Gastrocnemius medialis (tissue), 4 donors: ENCODE data around the gene GIMAP1. TPM values are rescaled to one million over a fixed set of nuclear protein-coding genes. Genes with fewer than 3 reads are reported as not detected.

ENCODE experiments used
- ATAC-seq, 2 donors: fragments of 150-250 bp; one replicate each; pipeline ENCODE4 v1.9.1; 2016
- DNase-seq, 2 donors: peaks; one replicate each; pipeline ENCODE4 v3.0.0-alpha.2; 2019
- H3K27ac ChIP-seq, 4 donors: fragments of 200-600 bp; sonication (generic); 1 replicate in 1 of 4; 2 replicates in 3 of 4; pipeline ENCODE4 v1.5.1; 2016 to 2018; ENCODE audit warnings: mild to moderate bottlenecking in 2 of 4, moderate library complexity in 1 of 4
- H3K27me3 ChIP-seq, 3 donors: fragments of 200-600 bp; sonication (generic) in 2 of 3; 1 replicate in 1 of 3; 2 replicates in 2 of 3; pipeline versions ENCODE4 v1.5.1 to v1.6.0; 2016 to 2019; ENCODE audit warnings: mild to moderate bottlenecking in 1 of 3, moderate library complexity in 1 of 3
- H3K36me3 ChIP-seq, 2 donors: fragments of 200-600 bp; sonication (generic) in 1 of 2; one replicate each; pipeline ENCODE4 v1.5.1; 2017 to 2018
- H3K4me1 ChIP-seq, 2 donors: fragments of 200-600 bp; sonication (generic) in 1 of 2; one replicate each; pipeline ENCODE4 v1.5.1; 2016 to 2017; ENCODE audit warnings: mild to moderate bottlenecking in 2 of 2
- H3K4me3 ChIP-seq, 4 donors: fragments of 200-600 bp; sonication (generic) in 3 of 4; 1 replicate in 1 of 4; 2 replicates in 3 of 4; pipeline ENCODE4 v1.5.1; 2016 to 2019; ENCODE audit warnings: mild to moderate bottlenecking in 2 of 4
- H3K9me3 ChIP-seq, 3 donors: fragments of 200-600 bp; sonication (generic) in 2 of 3; 1 replicate in 1 of 3; 2 replicates in 2 of 3; pipeline ENCODE4 v1.5.1; 2016 to 2019
- CTCF ChIP-seq, 5 experiments: fragments of 450-650 bp in 3 of 5; fragments of 200-600 bp in 2 of 5; sonication (generic) in 2 of 5; IDR thresholded peaks in 4 of 5; conservative IDR thresholded peaks in 1 of 5; 1 replicate in 4 of 5; 2 replicates in 1 of 5; pipeline ENCODE4 v1.5.1; 2016 to 2019; ENCODE audit warnings: antibody characterized with exemption in 5 of 5, mild to moderate bottlenecking in 3 of 5, moderate library complexity in 3 of 5
- POLR2A ChIP-seq, 2 donors: fragments of 450-650 bp; IDR thresholded peaks; one replicate each; pipeline ENCODE4 v1.6.1; 2017; ENCODE audit warnings: antibody characterized with exemption in 2 of 2, mild to moderate bottlenecking in 2 of 2, moderate library complexity in 2 of 2
- in situ Hi-C, 4 donors: fragments of 200-750 bp; cut with MboI; loops; one replicate each; pipeline versions ENCODE4 v1.15.0 to v1.8.0; 2017; ENCODE audit warnings: low sequenced_read_pairs in 4 of 4
- intact Hi-C: fragments of 100-400 bp; cut with DNase I; formaldehyde crosslinking; loops from one replicate; pipeline ENCODE4 v1.15.1; 2023; ENCODE audit warnings: low total_unique reads
- total RNA-seq, 4 donors: library from RNA; depleted of rRNA; stranded (reverse); fragments of >200 nt; gene quantifications; one replicate each; pipeline versions ENCODE4 v1.1.0 to v1.2.3, GENCODE V29; 2016

GIMAP1 gene
- total RNA-seq, 4 donors from 2014 or later: 4.1 to 7.8 (median 4.9) TPM

GRCh38 chr7:150717814-150718420, 1.5 kb downstream of the GIMAP1 start:
- H3K4me1 ChIP-seq: no peaks in the 10 kb centered on the region
- peak overlapping the region; percentile 66 to 76 (median 72) for H3K27ac ChIP-seq
- H3K36me3 ChIP-seq: no peaks in the 10 kb centered on the region
- in situ Hi-C loops (no loop called here), intact Hi-C loops (loop anchor here (5.0 kb wide), 1 partner anchor 86 kb away; the partner anchor contains the start of gene GIMAP6)
- TF ChIP-seq POLR2A (IDR thresholded peaks at IDR 0.05) (no peak), CTCF (IDR thresholded peaks at IDR 0.05 in 4 of 5, conservative IDR thresholded peaks at IDR 0.05 in 1 of 5) (no peak)
- no peaks in the 10 kb centered on the region for H3K9me3 ChIP-seq
- no peak for DNase-seq
- no peaks in the 10 kb centered on the region for H3K27me3 ChIP-seq
- peak overlapping the region; percentile 34 to 57 (median 49) for H3K4me3 ChIP-seq
- no peak for ATAC-seq

GRCh38 chr7:150719436-150719835, 3.0 kb downstream of the GIMAP1 start:
- intact Hi-C loops (loop anchor here (5.0 kb wide), 1 partner anchor 87 kb away; the partner anchor contains the start of gene GIMAP6), in situ Hi-C loops (no loop called here)
- Histone ChIP-seq H3K27ac (peak overlapping the region; percentile 66 to 76 (median 72)), H3K4me3 (peak overlapping the region in 1 of 4 donors; percentile 57), H3K27me3 (no peaks in the 10 kb centered on the region), H3K36me3 (no peaks in the 10 kb centered on the region), H3K9me3 (no peaks in the 10 kb centered on the region), H3K4me1 (no peaks in the 10 kb centered on the region)
- ATAC-seq: no peak
- no peak for DNase-seq
- no peak for TF ChIP-seq CTCF (IDR thresholded peaks at IDR 0.05 in 4 of 5, conservative IDR thresholded peaks at IDR 0.05 in 1 of 5)
- no peak for TF ChIP-seq POLR2A (IDR thresholded peaks at IDR 0.05)

- Histone ChIP-seq H3K4me3 (peak overlapping the region in 1 of 4 donors; percentile 57), H3K9me3 (no peaks in the 10 kb centered on the region), H3K27me3 (no peaks in the 10 kb centered on the region), H3K36me3 (no peaks in the 10 kb centered on the region), H3K27ac (peak overlapping the region in 3 of 4 donors; percentile 69 to 76 (median 76)), H3K4me1 (no peaks in the 10 kb centered on the region)
- DNase-seq (no peak), ATAC-seq (no peak)
- TF ChIP-seq POLR2A (IDR thresholded peaks at IDR 0.05) (no peak), CTCF (IDR thresholded peaks at IDR 0.05 in 4 of 5, conservative IDR thresholded peaks at IDR 0.05 in 1 of 5) (no peak)
- intact Hi-C loops (loop anchor here (5.0 kb wide), 1 partner anchor 88 kb away; the partner anchor contains the start of gene GIMAP6), in situ Hi-C loops (no loop called here)
Measured at GRCh38 chr7:150719960-150720891, 3.8 kb downstream of the GIMAP1 start.

- Histone ChIP-seq H3K9me3 (peaks cover 0 to 5% (median 0%) of the 10 kb centered on the region in 3 donors), H3K4me3 (peak overlapping the region in 3 of 4 donors; percentile 6 to 32 (median 18)), H3K27me3 (no peaks in the 10 kb centered on the region), H3K27ac (peak overlapping the region; percentile 42 to 76 (median 74)), H3K36me3 (no peaks in the 10 kb centered on the region), H3K4me1 (no peaks in the 10 kb centered on the region)
- peak; percentile 73 to 79 for ATAC-seq
- no peak for DNase-seq
- TF ChIP-seq POLR2A (IDR thresholded peaks at IDR 0.05) (peak; percentile 37 to 64), CTCF (IDR thresholded peaks at IDR 0.05 in 4 of 5, conservative IDR thresholded peaks at IDR 0.05 in 1 of 5) (no peak)
- in situ Hi-C loops (no loop called here), intact Hi-C loops (no loop called here)
Measured at GRCh38 chr7:150721970-150722373, 5.6 kb downstream of the GIMAP1 start.
